Prostate gland (tissue), 2 donors: ENCODE data around the gene KCNRG. TPM values are rescaled to one million over a fixed set of nuclear protein-coding genes. Genes with fewer than 3 reads are reported as not detected.
A peak's percentile ranks its signal among the peaks of the same experiment; 100 is the strongest.

Experiments
- DNase-seq: peaks from one replicate; pipeline ENCODE4 v3.0.0-alpha.2; 2019; ENCODE audit warnings: low spot score
- H3K27ac ChIP-seq, 2 donors: fragments of 200-600 bp; sonication (generic); 2 replicates each; pipeline ENCODE4 v1.5.1; 2017 to 2019
- H3K27me3 ChIP-seq: fragments of 200-600 bp; sonication (generic); replicated peaks from 2 replicates; pipeline ENCODE4 v1.5.1; 2019; ENCODE audit not compliant: insufficient read depth
- H3K36me3 ChIP-seq, 2 donors: fragments of 200-600 bp; sonication (generic); 1 replicate in 1 of 2; 2 replicates in 1 of 2; pipeline versions ENCODE4 v1.5.1 to v1.8.1; 2017 to 2019
- H3K4me1 ChIP-seq: fragments of 200-600 bp; sonication (generic); replicated peaks from 2 replicates; pipeline ENCODE4 v1.5.1; 2019
- H3K4me3 ChIP-seq, 2 donors: fragments of 200-600 bp; sonication (generic); 2 replicates each; pipeline ENCODE4 v1.5.1; 2017 to 2019
- H3K9me3 ChIP-seq: fragments of 200-600 bp; sonication (generic); 2 replicates; pipeline ENCODE4 v1.5.1; 2017
- CTCF ChIP-seq, 4 experiments: fragments of 200-600 bp in 2 of 4; fragments of 450-650 bp in 2 of 4; sonication (generic) in 2 of 4; IDR thresholded peaks; 1 replicate in 3 of 4; 2 replicates in 1 of 4; pipeline ENCODE4 v1.5.1; 2016 to 2019; ENCODE audit warnings: antibody characterized with exemption in 4 of 4, mild to moderate bottlenecking in 2 of 4, moderate library complexity in 2 of 4
- POLR2A ChIP-seq: fragments of 450-650 bp; IDR thresholded peaks from one replicate; pipeline ENCODE4 v1.6.1; 2016; ENCODE audit warnings: antibody characterized with exemption, mild to moderate bottlenecking
- POLR2AphosphoS5 ChIP-seq: sonication (generic); formaldehyde crosslinking; IDR thresholded peaks from one replicate; pipeline ENCODE4 v1.6.1; 2017; ENCODE audit warnings: antibody characterized with exemption
- WGBS: methylation state at CpG from one replicate; pipeline ENCODE4 v1.1.5; 2018; 5-methylcytosine and 5-hydroxymethylcytosine counted together
- intact Hi-C: fragments of 100-400 bp; cut with DNase I; formaldehyde crosslinking; loops from one replicate; pipeline ENCODE4 v1.14.2; 2022
- total RNA-seq, 2 donors: library from RNA; depleted of rRNA; stranded (reverse); fragments of >200 nt; gene quantifications; one replicate each; pipeline ENCODE4 v1.1.0, GENCODE V29; 2016

KCNRG gene
- total RNA-seq, 2 donors from 2014 or later: 1.0 to 3.9 TPM

GRCh38 chr13:50025436-50025835 is 10.2 kb downstream of the KCNRG start:
- intact Hi-C loops: no loop called here
- DNase-seq: peak; percentile 16
- H3K27me3 ChIP-seq: no peaks in the 10 kb centered on the region

GRCh38 chr13:50026788-50027473 is 11.7 kb downstream of the KCNRG start:
- Histone ChIP-seq H3K4me1 (peaks cover 6% of the 10 kb centered on the region), H3K27me3 (no peaks in the 10 kb centered on the region), H3K9me3 (no peaks in the 10 kb centered on the region), H3K36me3 (no peaks in the 10 kb centered on the region), H3K4me3 (no peak overlapping the region), H3K27ac (no peak overlapping the region)
- intact Hi-C loops: no loop called here
- no peak for DNase-seq
- WGBS: 78% methylated on average over 2 of the region's 2 CpGs
- no peak for TF ChIP-seq CTCF (IDR thresholded peaks at IDR 0.05)
- no peak for TF ChIP-seq POLR2AphosphoS5
- TF ChIP-seq POLR2A: no peak

More at GRCh38 chr13:50025436-50025835, 10.2 kb downstream of the KCNRG start:
- TF ChIP-seq POLR2A: no peak
- TF ChIP-seq CTCF (IDR thresholded peaks at IDR 0.05): no peak
- peak; percentile 54 for TF ChIP-seq POLR2AphosphoS5
- WGBS: 9% methylated on average over 1 of the region's 1 CpG
- Histone ChIP-seq H3K9me3 (no peaks in the 10 kb centered on the region), H3K36me3 (no peaks in the 10 kb centered on the region), H3K4me1 (peaks cover 6% of the 10 kb centered on the region), H3K4me3 (no peak overlapping the region), H3K27ac (peak overlapping the region; percentile 58 to 68)

GRCh38 chr13:50030315-50030714 is 15.1 kb downstream of the KCNRG start:
- Histone ChIP-seq H3K4me1 (peaks cover 4% of the 10 kb centered on the region), H3K36me3 (no peaks in the 10 kb centered on the region), H3K9me3 (no peaks in the 10 kb centered on the region), H3K4me3 (no peak overlapping the region), H3K27ac (no peak overlapping the region), H3K27me3 (no peaks in the 10 kb centered on the region)
- DNase-seq: no peak
- TF ChIP-seq POLR2AphosphoS5: no peak
- TF ChIP-seq CTCF (IDR thresholded peaks at IDR 0.05): no peak
- no peak for TF ChIP-seq POLR2A
- intact Hi-C loops: no loop called here
- WGBS: 84% methylated on average over 3 of the region's 3 CpGs

- Histone ChIP-seq H3K36me3 (no peaks in the 10 kb centered on the region), H3K4me1 (no peaks in the 10 kb centered on the region), H3K9me3 (no peaks in the 10 kb centered on the region), H3K27me3 (no peaks in the 10 kb centered on the region), H3K4me3 (no peak overlapping the region), H3K27ac (no peak overlapping the region)
- TF ChIP-seq POLR2AphosphoS5 (no peak), POLR2A (no peak), CTCF (IDR thresholded peaks at IDR 0.05) (no peak)
- intact Hi-C loops: no loop called here
- DNase-seq: no peak
These were observed 18.5 kb downstream of the KCNRG start for GRCh38 chr13:50033725-50034124.

- intact Hi-C loops: no loop called here
- no peak for TF ChIP-seq POLR2A
- TF ChIP-seq CTCF (IDR thresholded peaks at IDR 0.05): no peak
- TF ChIP-seq POLR2AphosphoS5: no peak
- no peaks in the 10 kb centered on the region for H3K27me3 ChIP-seq
- H3K27ac ChIP-seq: no peak overlapping the region
- H3K9me3 ChIP-seq: no peaks in the 10 kb centered on the region
- no peaks in the 10 kb centered on the region for H3K4me1 ChIP-seq
- no peak overlapping the region for H3K4me3 ChIP-seq
- no peaks in the 10 kb centered on the region for H3K36me3 ChIP-seq
- no peak for DNase-seq
These were observed 22.5 kb downstream of the KCNRG start for GRCh38 chr13:50037788-50038187.
